ENCODE data around the gene RCCD1.

RCCD1 gene, protein sequence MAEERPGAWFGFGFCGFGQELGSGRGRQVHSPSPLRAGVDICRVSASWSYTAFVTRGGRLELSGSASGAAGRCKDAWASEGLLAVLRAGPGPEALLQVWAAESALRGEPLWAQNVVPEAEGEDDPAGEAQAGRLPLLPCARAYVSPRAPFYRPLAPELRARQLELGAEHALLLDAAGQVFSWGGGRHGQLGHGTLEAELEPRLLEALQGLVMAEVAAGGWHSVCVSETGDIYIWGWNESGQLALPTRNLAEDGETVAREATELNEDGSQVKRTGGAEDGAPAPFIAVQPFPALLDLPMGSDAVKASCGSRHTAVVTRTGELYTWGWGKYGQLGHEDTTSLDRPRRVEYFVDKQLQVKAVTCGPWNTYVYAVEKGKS

DNA sequence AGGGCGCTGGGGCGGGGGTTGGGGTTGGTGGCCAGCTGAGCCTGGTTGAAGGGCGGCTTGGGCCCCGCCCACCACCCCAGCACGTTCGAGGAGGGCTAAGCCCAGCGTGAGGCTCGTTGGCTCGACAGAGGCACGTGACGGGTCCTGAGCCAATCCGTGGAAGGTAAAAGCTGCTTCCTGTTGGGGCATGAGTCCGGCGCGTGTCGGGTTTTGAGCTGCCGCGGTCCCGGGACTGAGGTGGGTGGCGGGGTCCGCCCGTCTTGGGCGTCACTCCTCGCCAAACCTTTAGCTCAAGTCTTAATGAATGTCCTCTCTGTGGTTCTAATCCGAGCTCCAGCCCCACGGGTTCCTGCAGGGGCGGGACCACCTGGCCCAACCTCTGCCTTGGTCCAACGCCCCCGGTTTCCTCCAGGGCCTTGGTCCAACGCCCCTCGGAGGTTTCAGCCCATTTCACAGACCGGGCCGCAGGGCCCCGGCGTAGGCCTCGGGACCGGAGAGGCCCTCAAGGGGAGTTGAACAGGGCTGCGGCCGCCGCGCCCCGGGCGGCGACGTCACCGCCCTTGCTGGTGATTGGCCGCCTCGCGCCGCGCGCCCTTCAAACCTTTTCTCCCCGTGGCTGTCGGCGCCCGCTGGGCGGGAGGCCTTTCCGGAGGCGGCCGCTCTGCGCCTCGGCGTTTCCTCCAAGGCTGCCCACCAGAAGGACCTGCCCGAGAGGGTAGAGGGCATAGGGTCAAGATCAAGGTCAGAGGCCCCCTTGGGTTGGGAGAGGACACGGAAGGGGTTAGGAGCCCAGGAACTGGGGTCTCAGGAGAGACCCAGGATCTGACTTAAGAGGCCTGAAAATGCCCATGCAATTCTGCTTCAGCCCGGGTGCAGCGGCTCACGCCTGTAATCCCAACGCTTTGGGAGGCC is at the start of gene RCCD1:
RCCD1 (plus strand) TSS at position 173 of the 912 bp plus-strand sequence. CDS start 1,851 bp downstream, outside the sequence.
- TF ChIP-seq GATA3 (IDR thresholded peaks at IDR 0.05; ENCODE audit: low read depth, low read length) (no peak), GATA2 (IDR thresholded peaks at IDR 0.05; ENCODE audit: low read depth, low read length) (no peak)

DNA sequence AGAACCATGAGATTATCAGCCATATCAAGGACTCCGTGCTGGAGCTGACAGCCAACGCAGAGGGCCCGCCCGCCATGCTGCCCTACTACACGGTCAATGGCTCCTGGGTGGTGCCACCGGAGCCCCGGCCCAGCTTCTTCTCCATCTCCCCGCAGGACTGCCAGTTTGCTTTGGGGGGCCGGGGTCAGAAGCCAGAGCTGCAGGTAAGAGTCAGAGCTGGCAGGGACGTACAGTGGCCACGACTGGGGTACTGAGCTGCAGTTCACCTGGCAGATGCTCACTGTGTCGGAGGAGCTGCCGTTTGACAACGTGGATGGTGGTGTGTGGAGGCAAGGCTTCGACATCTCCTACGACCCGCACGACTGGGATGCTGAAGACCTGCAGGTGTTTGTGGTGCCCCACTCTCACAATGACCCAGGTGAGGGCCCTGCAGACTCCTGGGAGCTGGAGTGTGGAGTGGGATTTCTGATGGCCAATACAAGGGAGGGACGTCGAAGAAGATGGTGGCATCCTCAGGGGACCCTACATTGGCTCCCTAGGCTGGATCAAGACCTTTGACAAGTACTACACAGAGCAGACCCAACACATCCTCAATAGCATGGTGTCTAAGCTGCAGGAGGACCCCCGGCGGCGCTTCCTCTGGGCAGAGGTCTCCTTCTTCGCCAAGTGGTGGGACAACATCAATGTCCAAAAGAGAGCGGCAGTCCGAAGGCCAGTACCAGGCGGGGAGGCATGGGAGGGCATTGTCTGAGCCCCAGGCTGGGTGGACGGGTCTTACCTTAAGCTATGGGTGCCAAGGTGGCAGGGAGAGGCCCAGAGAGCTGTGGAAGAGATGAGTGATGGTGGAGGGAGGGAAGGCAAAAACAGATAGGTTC is 49.1 kb upstream of the RCCD1 start:
- TF ChIP-seq GATA2 (IDR thresholded peaks at IDR 0.05; ENCODE audit: low read depth, low read length) (no peak), GATA3 (IDR thresholded peaks at IDR 0.05; ENCODE audit: low read depth, low read length) (no peak)

DNA sequence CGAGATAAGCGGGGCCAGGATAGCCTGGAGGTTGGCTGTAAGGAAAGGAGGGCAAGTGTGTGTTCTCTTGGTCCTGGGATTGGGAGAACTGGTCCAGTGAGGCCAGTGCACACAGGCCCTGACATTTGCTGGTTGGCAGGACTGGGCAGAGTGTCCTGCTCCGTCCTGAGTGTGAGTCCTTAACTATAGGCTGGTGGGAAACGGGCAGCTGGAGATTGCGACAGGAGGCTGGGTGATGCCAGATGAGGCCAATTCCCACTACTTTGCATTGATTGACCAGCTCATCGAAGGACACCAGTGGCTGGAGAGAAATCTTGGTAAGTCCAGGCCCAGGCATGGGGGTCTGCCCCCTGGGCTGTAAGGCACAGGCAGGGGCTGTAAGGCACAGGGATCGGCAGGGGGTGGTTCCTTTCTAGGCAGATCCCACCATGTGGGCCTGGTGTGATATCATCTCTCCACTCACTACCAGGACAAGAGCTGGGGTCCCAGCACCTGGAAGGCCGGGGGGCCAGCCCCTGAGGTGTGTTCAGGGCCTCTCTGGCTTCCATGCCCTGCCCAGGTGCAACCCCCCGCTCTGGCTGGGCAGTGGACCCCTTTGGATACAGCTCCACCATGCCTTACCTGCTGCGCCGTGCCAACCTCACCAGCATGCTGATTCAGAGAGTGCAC is 48.4 kb upstream of the RCCD1 start:
- TF ChIP-seq GATA3 (IDR thresholded peaks at IDR 0.05; ENCODE audit: low read depth, low read length) (no peak), GATA2 (IDR thresholded peaks at IDR 0.05; ENCODE audit: low read depth, low read length) (no peak)

DNA sequence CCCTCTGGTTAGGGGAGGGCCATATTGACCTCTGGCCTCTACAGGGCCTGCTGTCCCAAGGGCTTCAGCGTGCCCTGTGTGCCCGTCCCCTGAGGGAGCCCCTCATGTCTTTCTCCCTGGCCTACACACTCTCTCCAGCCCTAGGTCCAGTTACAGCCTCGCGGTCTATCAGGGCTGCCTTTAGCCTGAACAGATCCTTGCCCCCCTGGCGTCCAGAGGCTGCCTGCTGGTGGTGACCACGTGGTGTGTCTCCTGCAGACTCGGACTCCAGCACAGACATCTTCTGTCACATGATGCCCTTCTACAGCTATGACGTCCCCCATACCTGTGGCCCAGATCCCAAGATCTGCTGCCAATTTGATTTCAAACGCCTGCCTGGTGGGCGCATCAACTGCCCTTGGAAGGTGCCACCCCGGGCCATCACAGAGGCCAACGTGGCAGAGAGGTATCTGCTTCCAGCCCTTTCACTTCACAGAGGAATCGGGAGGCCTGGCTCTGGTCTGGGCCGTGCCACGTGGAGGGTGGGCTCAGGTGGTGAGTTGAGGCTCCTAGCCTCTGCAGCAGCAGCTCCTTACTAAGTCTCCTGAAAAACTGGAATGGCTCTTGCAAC is 47.5 kb upstream of the RCCD1 start:
- no peak for TF ChIP-seq GATA3 (IDR thresholded peaks at IDR 0.05; ENCODE audit: low read depth, low read length)

DNA sequence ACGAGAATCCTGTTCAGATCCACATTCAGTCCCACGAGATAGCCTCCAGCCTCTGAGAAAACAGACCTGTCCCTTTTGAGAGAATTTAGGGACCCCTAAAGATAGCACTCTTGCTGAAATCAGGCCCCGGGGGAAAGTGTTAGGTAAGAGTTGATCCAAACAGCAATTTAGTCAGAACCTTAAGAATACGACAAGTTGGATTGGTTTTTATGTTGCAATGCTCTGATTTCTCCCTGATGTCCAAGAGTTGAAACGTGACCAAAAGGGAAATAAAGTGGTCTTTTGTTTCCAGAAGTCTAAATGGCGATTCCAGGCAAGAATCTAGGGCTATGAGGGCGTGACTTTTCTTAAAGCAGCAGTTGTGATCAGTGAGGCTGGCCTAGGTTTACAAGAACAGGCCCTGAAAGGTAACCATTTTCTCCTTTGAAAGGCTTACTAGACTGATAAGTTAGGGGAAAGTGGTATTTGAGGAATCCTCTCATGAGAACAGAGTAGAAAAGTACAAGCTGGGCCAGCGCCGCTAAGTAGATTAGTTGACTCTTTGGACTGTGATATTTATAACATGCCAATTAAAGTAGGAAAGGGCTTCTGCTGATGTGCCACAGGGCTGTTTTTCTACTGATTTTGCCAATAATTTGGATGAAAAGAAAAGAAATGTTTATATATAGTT is 46.7 kb upstream of the RCCD1 start:
- no peak for TF ChIP-seq GATA3 (IDR thresholded peaks at IDR 0.05; ENCODE audit: low read depth, low read length)
- no peak for TF ChIP-seq GATA2 (IDR thresholded peaks at IDR 0.05; ENCODE audit: low read depth, low read length)

DNA sequence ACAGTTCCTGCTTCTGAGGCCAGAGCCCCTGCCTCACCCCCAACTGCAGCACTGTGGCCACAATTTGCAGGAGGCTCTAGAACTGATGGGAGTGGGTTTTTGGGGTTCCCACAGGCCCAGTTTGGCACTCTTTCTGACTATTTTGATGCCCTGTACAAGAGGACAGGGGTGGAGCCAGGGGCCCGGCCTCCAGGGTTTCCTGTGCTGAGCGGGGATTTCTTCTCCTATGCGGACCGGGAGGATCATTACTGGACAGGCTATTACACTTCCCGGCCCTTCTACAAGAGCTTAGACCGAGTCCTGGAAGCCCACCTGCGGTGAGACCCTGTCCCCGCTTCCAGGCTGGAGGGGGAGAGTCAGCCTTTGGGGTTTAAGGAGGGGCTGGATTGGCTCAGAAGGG is 44.7 kb upstream of the RCCD1 start:
- TF ChIP-seq GATA3 (IDR thresholded peaks at IDR 0.05; ENCODE audit: low read depth, low read length) (no peak), GATA2 (IDR thresholded peaks at IDR 0.05; ENCODE audit: low read depth, low read length) (no peak)

DNA sequence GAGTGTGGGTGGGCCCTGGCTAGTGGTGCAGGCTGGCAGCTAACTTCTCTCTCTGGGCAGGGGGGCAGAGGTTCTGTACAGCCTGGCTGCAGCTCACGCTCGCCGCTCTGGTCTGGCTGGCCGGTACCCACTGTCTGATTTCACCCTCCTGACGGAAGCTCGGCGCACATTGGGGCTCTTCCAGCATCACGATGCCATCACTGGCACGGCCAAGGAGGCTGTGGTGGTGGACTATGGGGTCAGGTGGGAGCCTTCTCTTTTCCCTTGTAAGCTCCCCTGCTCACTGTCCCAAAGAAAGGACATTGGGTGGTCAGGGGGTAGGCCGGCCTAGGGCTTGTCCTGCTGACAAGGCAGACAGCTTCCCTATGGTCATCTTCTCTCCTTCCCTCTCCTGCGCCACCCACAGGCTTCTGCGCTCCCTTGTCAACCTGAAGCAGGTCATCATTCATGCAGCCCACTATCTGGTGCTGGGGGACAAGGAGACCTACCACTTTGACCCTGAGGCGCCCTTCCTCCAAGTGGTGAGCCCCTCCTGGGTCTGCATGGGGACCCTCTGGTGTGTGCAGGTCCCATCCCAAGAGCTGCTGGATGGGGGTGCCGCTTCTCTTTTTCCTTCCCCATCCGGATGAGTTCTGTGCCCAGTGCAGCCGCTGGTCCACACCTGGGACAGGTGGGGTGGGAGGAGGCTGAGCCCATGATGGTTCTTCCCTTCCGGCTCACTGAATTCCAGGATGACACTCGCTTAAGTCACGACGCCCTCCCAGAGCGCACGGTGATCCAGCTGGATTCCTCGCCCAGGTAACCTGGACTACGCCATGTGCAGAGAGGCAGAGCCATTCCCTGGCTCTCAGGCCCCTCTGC is 44.0 kb upstream of the RCCD1 start:
- no peak for TF ChIP-seq GATA2 (IDR thresholded peaks at IDR 0.05; ENCODE audit: low read depth, low read length)
- no peak for TF ChIP-seq GATA3 (IDR thresholded peaks at IDR 0.05; ENCODE audit: low read depth, low read length)

DNA sequence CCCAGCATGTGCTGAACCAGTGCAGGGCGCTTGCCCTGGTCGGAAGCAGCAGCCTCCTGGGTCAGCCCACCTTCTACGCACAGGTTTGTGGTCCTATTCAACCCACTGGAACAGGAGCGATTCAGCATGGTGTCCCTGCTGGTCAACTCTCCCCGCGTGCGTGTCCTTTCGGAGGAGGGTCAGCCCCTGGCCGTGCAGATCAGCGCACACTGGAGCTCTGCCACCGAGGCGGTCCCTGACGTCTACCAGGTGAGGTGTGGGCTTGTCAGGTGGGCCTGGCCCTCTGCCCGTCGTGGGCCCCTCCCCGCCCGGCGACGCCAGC is 43.4 kb upstream of the RCCD1 start:
- no peak for TF ChIP-seq GATA2 (IDR thresholded peaks at IDR 0.05; ENCODE audit: low read depth, low read length)
- no peak for TF ChIP-seq GATA3 (IDR thresholded peaks at IDR 0.05; ENCODE audit: low read depth, low read length)

DNA sequence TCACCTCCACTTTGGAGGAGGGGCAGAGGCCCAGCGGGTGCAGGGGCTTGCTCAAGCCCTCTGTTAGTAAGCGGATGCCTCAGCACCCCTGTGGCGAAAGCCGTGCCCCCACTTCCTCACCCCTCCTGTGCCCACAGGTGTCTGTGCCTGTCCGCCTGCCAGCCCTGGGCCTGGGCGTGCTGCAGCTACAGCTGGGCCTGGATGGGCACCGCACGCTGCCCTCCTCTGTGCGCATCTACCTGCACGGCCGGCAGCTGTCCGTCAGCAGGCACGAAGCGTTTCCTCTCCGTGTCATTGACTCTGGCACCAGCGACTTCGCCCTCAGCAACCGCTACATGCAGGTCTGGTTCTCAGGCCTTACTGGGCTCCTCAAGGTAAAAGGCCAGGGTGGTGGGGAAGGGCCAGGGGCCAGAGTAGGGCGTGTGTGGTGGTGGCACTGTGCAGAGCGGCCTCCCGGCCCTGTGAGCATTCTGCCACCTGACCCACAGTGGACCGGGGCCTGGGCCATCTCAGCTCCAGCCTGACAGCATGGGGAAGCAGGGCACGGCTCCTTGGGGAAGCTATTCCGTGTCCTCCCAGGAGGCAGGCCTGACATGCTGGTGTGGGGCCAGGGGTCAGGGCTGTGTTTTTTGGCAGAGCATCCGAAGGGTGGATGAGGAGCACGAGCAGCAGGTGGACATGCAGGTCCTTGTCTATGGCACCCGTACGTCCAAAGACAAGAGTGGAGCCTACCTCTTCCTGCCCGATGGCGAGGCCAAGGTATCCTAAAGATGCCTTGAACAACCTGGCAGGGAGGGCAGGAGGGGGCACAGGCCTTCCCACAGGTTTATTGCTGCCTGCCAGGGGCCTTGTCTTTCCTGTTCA is 42.5 kb upstream of the RCCD1 start:
- no peak for TF ChIP-seq GATA3 (IDR thresholded peaks at IDR 0.05; ENCODE audit: low read depth, low read length)

DNA sequence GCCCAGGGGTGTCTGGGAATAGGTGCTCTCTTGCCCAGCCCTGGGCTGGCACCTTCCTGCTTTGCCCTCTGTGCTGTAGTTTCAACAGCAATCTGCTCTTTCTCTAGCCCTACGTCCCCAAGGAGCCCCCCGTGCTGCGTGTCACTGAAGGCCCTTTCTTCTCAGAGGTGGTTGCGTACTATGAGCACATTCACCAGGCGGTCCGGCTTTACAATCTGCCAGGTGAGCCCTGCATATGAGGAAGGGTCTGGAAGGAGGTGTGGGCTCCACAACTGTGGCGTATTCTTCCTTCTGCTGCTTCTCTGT is 42.0 kb upstream of the RCCD1 start:
- TF ChIP-seq GATA3 (IDR thresholded peaks at IDR 0.05; ENCODE audit: low read depth, low read length): no peak
- no peak for TF ChIP-seq GATA2 (IDR thresholded peaks at IDR 0.05; ENCODE audit: low read depth, low read length)

DNA sequence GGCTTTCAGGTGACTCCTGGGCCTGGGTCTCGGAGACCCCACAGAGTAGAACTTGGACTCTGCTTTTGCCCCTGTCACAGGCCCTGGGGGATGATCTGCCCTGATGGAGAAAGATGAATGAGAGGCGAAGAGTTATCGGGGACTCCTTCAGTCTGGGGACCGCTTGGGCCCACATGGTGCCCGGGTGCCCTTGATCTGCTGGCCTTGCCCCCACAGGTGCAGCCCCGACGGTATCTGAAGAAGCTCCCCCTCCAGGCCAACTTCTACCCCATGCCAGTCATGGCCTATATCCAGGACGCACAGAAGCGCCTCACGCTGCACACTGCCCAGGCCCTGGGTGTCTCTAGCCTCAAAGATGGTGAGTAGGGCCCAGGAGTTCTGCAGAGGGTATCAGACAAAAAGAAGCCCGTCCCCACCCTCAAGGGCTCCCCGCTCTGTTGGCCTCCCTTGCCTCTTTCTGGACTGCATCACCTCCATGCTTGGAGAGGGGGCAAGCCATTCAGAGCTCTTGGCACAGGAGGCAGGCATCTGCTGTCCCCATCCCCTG is 41.2 kb upstream of the RCCD1 start:
- no peak for TF ChIP-seq GATA2 (IDR thresholded peaks at IDR 0.05; ENCODE audit: low read depth, low read length)
- no peak for TF ChIP-seq GATA3 (IDR thresholded peaks at IDR 0.05; ENCODE audit: low read depth, low read length)

Data from SH-SY5Y (cell line).